Testis (tissue), 3 donors: ENCODE data around the gene VWA8. TPM values are rescaled to one million over a fixed set of nuclear protein-coding genes. Genes with fewer than 3 reads are reported as not detected.

Experiments
- DNase-seq: peaks from one replicate; pipeline ENCODE4 v3.0.0-alpha.2; 2019
- H3K27ac ChIP-seq, 2 donors: fragments of 200-600 bp; sonication (generic); one replicate each; pipeline ENCODE4 v1.5.1; 2019
- H3K27me3 ChIP-seq: fragments of 200-600 bp; sonication (generic); one replicate; pipeline ENCODE4 v1.5.1; 2019
- H3K36me3 ChIP-seq: fragments of 200-600 bp; sonication (generic); one replicate; pipeline ENCODE4 v1.5.1; 2017; ENCODE audit warnings: low read depth; ENCODE audit errors: missing control alignments
- H3K4me1 ChIP-seq: fragments of 200-600 bp; sonication (generic); one replicate; pipeline ENCODE4 v1.5.1; 2019
- H3K4me3 ChIP-seq, 2 donors: fragments of 200-600 bp; sonication (generic); one replicate each; pipeline ENCODE4 v1.5.1; 2017 to 2019
- H3K9me3 ChIP-seq: fragments of 200-600 bp; sonication (generic); one replicate; pipeline ENCODE4 v1.5.1; 2017
- POLR2A ChIP-seq: fragments of 450-650 bp; IDR thresholded peaks from one replicate; pipeline ENCODE4 v1.6.1; 2017; ENCODE audit warnings: antibody characterized with exemption, mild to moderate bottlenecking, moderate library complexity
- WGBS, 2 donors: methylation state at CpG; one replicate each; pipeline ENCODE4 v1.1.5; 2018; 5-methylcytosine and 5-hydroxymethylcytosine counted together
- intact Hi-C: fragments of 100-400 bp; cut with DNase I; formaldehyde crosslinking; loops from one replicate; pipeline ENCODE4 v1.15.1; 2023; ENCODE audit warnings: low total_unique reads
- polyA plus RNA-seq: library from polyadenylated mRNA; stranded (reverse); fragments of 350-450 nt; fragmentation: Illumina TruSeq; extraction: RNeasy Lipid Tissue Mini Kit (QIAGEN cat#74804); gene quantifications from one replicate; pipeline ENCODE4 v1.2.3, GENCODE V29; 2014; ENCODE audit warnings: low read depth, low replicate concordance; ENCODE audit not compliant: insufficient read depth
- total RNA-seq, 2 donors: library from RNA; depleted of rRNA; stranded (reverse); fragments of >200 nt; gene quantifications; one replicate each; pipeline ENCODE4 v1.2.3, GENCODE V29; 2016
- TF ChIP-seq, protein P1 (sequence below), 3 experiments: fragments of 450-650 bp in 2 of 3; fragments of 200-600 bp in 1 of 3; sonication (generic) in 1 of 3; IDR thresholded peaks; one replicate each; pipeline ENCODE4 v1.5.1; 2016 to 2019; ENCODE audit warnings: antibody characterized with exemption in 3 of 3, mild to moderate bottlenecking in 2 of 3, moderate library complexity in 1 of 3

Gene VWA8
- total and polyA plus RNA-seq, 3 donors from 2014 or later = 6.9 to 27.1 (median 15.2) TPM

DNA sequence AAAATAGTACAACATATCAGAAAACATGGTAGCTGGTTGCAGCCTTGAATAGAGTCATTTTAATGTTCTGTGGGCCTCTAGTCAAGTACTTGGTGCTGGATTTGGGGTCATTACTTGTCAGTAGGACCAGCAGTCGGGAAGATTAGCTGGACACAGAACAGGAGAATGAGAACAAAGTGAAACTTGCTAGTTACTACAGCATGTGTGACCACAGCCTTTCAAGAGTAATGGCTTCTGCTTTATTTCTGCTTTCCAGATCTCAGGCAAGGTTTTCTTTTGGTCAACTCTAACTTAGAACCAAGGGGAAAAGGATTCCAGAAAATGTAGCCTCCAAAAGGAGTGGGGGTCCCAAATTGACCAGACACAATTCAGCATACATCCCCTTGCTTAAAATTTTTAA, 17.1 kb upstream of the VWA8 start:
- no peak overlapping the region for H3K27ac ChIP-seq
- intact Hi-C loops = no loop called here
- no peaks in the 10 kb centered on the region for H3K9me3 ChIP-seq
- H3K36me3 ChIP-seq = no peaks in the 10 kb centered on the region
- DNase-seq = no peak
- no peak overlapping the region for H3K4me3 ChIP-seq
- H3K27me3 ChIP-seq = no peaks in the 10 kb centered on the region
- 46 to 67% methylated on average over 1 of the region's 1 CpG for WGBS, 2 donors
- no peak for TF ChIP-seq POLR2A
- TF ChIP-seq, protein P1, sequence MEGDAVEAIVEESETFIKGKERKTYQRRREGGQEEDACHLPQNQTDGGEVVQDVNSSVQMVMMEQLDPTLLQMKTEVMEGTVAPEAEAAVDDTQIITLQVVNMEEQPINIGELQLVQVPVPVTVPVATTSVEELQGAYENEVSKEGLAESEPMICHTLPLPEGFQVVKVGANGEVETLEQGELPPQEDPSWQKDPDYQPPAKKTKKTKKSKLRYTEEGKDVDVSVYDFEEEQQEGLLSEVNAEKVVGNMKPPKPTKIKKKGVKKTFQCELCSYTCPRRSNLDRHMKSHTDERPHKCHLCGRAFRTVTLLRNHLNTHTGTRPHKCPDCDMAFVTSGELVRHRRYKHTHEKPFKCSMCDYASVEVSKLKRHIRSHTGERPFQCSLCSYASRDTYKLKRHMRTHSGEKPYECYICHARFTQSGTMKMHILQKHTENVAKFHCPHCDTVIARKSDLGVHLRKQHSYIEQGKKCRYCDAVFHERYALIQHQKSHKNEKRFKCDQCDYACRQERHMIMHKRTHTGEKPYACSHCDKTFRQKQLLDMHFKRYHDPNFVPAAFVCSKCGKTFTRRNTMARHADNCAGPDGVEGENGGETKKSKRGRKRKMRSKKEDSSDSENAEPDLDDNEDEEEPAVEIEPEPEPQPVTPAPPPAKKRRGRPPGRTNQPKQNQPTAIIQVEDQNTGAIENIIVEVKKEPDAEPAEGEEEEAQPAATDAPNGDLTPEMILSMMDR (IDR thresholded peaks at IDR 0.05) = no peak
- no peaks in the 10 kb centered on the region for H3K4me1 ChIP-seq

DNA sequence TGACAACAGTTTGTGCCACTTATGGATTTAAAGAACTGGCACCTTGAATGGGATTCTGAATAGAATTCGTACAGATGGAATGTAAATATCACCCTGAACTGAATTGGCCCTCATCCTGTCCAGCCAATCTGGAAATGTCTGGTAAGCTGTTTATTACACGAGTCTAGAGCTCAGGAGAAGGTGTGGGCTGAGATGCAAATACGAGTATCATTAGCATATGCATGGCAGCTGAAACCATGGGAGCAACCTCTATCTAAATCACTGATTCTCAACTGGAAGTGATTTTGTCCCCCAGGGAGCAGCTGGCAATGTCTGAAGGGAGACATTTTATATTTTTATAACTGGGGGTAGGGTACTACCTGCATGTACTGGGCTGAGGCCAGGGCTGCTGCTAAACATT, 15.6 kb upstream of the VWA8 start:
- WGBS, 2 donors = 70 to 72% methylated on average over 3 of the region's 3 CpGs
- H3K9me3 ChIP-seq = no peaks in the 10 kb centered on the region
- no peak for DNase-seq
- no peak for TF ChIP-seq POLR2A
- H3K27ac ChIP-seq = no peak overlapping the region
- H3K36me3 ChIP-seq = no peaks in the 10 kb centered on the region
- no peak overlapping the region for H3K4me3 ChIP-seq
- H3K4me1 ChIP-seq = no peaks in the 10 kb centered on the region
- H3K27me3 ChIP-seq = no peaks in the 10 kb centered on the region
- intact Hi-C loops = no loop called here

DNA sequence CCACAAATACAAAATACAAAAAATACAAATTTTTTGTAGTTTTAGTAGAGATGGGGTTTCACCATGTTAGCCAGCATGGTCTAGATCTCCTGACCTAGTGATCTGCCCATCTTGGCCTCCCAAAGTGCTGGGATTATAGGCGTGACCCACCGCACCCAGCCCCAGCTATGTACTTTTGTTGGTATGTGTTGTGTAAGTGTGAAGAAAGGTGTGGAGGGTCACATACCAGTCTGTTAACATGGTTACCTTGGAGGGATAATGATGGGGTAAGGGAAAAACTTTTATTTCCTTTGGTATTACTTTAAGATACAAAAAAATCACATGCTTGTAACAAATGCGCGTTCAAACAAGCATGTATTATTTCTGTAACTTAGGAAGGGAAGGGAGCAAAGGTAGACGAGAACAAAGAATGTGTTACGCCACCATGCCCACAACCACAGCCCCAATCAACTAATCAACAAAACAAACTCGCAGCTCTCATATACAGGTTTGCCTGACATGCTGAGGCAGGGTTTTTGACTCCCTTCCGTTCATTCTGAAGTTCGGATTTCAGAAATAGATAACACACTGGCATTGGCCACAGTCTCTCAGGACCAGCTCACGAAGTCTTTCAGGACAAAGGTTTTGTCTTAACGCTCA, 13.5 kb upstream of the VWA8 start:
- no peaks in the 10 kb centered on the region for H3K4me1 ChIP-seq
- TF ChIP-seq, protein P1 (IDR thresholded peaks at IDR 0.05) = no peak
- TF ChIP-seq POLR2A = no peak
- H3K27me3 ChIP-seq = no peaks in the 10 kb centered on the region
- WGBS, 2 donors = 91 to 93% methylated on average over 11 of the region's 11 CpGs
- no peak overlapping the region for H3K27ac ChIP-seq
- intact Hi-C loops = no loop called here
- H3K4me3 ChIP-seq = no peak overlapping the region
- no peaks in the 10 kb centered on the region for H3K36me3 ChIP-seq
- no peak for DNase-seq
- no peaks in the 10 kb centered on the region for H3K9me3 ChIP-seq

DNA sequence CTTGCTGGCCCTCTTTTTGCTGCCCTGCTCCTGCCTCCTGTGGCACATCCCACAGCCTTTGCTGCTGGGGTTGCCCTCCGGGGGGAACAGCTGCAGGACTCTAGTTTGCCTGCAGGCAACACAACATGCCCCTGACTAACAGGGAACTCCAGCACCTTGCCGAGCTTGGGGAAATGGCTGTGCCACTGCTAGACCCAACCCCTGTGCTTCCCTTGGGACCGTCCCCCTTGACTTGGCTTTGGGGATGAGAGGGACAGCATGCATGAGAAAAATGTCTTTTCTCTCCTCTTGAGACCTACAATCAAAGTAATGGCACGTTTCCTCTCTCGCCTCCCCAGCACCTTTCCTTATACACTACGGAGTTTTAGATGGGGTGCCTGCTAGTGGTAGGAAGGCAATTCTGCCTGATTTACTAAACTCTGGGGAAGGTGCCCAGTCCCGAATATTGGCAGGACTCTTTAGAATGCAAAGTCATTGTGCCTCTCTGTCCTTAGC, 12.4 kb upstream of the VWA8 start:
- TF ChIP-seq, protein P1 (IDR thresholded peaks at IDR 0.05) = no peak
- no peak for TF ChIP-seq POLR2A
- no peak for DNase-seq
- Histone ChIP-seq H3K27me3 (no peaks in the 10 kb centered on the region), H3K27ac (no peak overlapping the region), H3K36me3 (no peaks in the 10 kb centered on the region), H3K4me1 (no peaks in the 10 kb centered on the region), H3K4me3 (no peak overlapping the region), H3K9me3 (no peaks in the 10 kb centered on the region)
- intact Hi-C loops = no loop called here
- 52 to 68% methylated on average over 6 to 7 of the region's 7 CpGs for WGBS, 2 donors

DNA sequence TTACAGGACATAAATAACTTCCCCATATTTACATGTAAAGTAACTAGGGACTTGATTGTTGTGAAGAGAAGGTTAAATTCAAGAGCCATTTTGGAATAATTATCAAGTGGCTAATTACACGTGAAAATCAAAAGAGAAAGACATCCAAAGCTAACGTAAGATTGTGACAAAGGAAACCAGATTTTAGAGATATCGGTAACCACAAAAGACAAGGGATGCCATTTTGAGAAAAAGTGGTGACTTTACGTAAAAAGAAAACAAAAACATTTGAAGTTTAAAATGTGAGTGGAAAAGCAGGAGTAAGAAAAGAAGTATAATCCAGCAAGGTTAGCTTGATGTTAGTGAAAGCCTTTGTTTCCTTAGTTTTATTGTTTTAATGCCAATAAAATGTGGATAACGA, 10.9 kb upstream of the VWA8 start:
- DNase-seq = no peak
- intact Hi-C loops = no loop called here
- H3K36me3 ChIP-seq = no peaks in the 10 kb centered on the region
- TF ChIP-seq POLR2A = no peak
- TF ChIP-seq, protein P1 (IDR thresholded peaks at IDR 0.05) = no peak
- no peak overlapping the region for H3K4me3 ChIP-seq
- no peaks in the 10 kb centered on the region for H3K4me1 ChIP-seq
- H3K9me3 ChIP-seq = no peaks in the 10 kb centered on the region
- H3K27ac ChIP-seq = no peak overlapping the region
- 84% methylated on average over 5 of the region's 5 CpGs for WGBS, 2 donors
- no peaks in the 10 kb centered on the region for H3K27me3 ChIP-seq
